Testis (tissue), 2 donors: Measurements from ENCODE around the gene FKBP8.

ENCODE experiments used
- CTCF ChIP-seq, 3 experiments: fragments of 450-650 bp in 2 of 3; fragments of 200-600 bp in 1 of 3; sonication (generic) in 1 of 3; IDR thresholded peaks; one replicate each; pipeline ENCODE4 v1.5.1; 2016 to 2019; ENCODE audit warnings: antibody characterized with exemption in 3 of 3, mild to moderate bottlenecking in 2 of 3, moderate library complexity in 1 of 3
- POLR2A ChIP-seq: fragments of 450-650 bp; IDR thresholded peaks from one replicate; pipeline ENCODE4 v1.6.1; 2017; ENCODE audit warnings: antibody characterized with exemption, mild to moderate bottlenecking, moderate library complexity

DNA sequence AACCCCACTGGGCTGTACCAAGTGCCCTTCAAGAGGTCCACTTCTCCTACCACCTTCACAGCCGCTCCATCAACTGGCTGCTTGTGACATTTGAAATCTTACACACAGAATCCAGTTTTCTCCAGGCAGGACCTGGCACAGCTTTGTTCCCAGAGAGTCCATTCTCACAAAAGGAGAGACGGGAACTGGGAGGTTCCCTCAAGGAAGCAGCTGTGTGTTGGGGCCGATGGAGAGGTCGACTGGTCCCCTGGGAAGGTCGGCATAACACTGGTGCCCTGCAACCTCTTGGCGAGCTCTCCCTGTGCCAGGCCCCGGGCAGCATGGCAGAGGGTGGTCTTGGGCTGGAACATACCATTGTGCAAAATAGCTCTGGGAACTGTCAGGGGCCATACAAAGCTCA is 43.0 kb downstream of the FKBP8 start:
- no peak for TF ChIP-seq POLR2A
- no peak for TF ChIP-seq CTCF (IDR thresholded peaks at IDR 0.05)
